PC-3 (cell line): Measurements from ENCODE around the gene SMARCA4.

Experiments used
- EZH2 ChIP-seq: fragments of 300-600 bp; sonication (generic); IDR thresholded peaks from one replicate; pipeline ENCODE4 v1.6.1; 2017; ENCODE audit warnings: antibody characterized with exemption, mild to moderate bottlenecking, low read length; ENCODE audit not compliant: unreplicated experiment
- EZH2phosphoT487 ChIP-seq: fragments of 300-600 bp; sonication (generic); IDR thresholded peaks from 2 replicates; pipeline ENCODE4 v1.6.1; 2018; ENCODE audit warnings: mild to moderate bottlenecking, antibody characterized with exemption, low read length, borderline replicate concordance
- TF ChIP-seq, protein P1 (sequence below): fragments of 300-600 bp; sonication (generic); conservative IDR thresholded peaks from 2 replicates; pipeline ENCODE4 v1.5.1; 2017; ENCODE audit warnings: antibody characterized with exemption, low read depth, mild to moderate bottlenecking, low read length

GRCh38 chr19:10920288-10920655 lies 40.6 kb upstream of the SMARCA4 start:
- TF ChIP-seq, protein P1, sequence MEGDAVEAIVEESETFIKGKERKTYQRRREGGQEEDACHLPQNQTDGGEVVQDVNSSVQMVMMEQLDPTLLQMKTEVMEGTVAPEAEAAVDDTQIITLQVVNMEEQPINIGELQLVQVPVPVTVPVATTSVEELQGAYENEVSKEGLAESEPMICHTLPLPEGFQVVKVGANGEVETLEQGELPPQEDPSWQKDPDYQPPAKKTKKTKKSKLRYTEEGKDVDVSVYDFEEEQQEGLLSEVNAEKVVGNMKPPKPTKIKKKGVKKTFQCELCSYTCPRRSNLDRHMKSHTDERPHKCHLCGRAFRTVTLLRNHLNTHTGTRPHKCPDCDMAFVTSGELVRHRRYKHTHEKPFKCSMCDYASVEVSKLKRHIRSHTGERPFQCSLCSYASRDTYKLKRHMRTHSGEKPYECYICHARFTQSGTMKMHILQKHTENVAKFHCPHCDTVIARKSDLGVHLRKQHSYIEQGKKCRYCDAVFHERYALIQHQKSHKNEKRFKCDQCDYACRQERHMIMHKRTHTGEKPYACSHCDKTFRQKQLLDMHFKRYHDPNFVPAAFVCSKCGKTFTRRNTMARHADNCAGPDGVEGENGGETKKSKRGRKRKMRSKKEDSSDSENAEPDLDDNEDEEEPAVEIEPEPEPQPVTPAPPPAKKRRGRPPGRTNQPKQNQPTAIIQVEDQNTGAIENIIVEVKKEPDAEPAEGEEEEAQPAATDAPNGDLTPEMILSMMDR = no peak
- TF ChIP-seq EZH2 (no peak), EZH2phosphoT487 (no peak)
